Measurements from ENCODE around the gene CD8A.
"Not testable (repeated sequence)": the region's sequence is repeated elsewhere in the genome, so short reads cannot be mapped to it uniquely, and the experiment has no call there.

Gene CD8A

GRCh38 chr2:86760371-86760770, 30.3 kb downstream of the CD8A start:
- H2AFZ ChIP-seq (ENCODE audit: low read length, unreplicated experiment): no peak overlapping the region
- 0 out of 2 replicates have a peak, but pooled peaks cover 8% of the 10 kb centered on the region for H3K36me3 ChIP-seq (ENCODE audit: insufficient read depth, low read length)
- H3K27ac ChIP-seq (ENCODE audit: low read depth, low read length): no peak overlapping the region
- H3K4me1 ChIP-seq (ENCODE audit: control insufficient read depth, insufficient read depth, low read length, unreplicated experiment): no peaks in the 10 kb centered on the region
- no peaks in the 10 kb centered on the region for H3K27me3 ChIP-seq (ENCODE audit: insufficient read depth, low read length)
- H3K79me2 ChIP-seq (ENCODE audit: control insufficient read depth, insufficient read depth, low read length, unreplicated experiment): no peaks in the 10 kb centered on the region
- no peak overlapping the region for H3K4me3 ChIP-seq (ENCODE audit: low read depth, low read length)

GRCh38 chr2:86758405-86758804, 32.3 kb downstream of the CD8A start:
- no peak overlapping the region for H2AFZ ChIP-seq (ENCODE audit: low read length, unreplicated experiment)
- no peaks in the 10 kb centered on the region for H3K79me2 ChIP-seq (ENCODE audit: control insufficient read depth, insufficient read depth, low read length, unreplicated experiment)
- H3K27ac ChIP-seq (ENCODE audit: low read depth, low read length): no peak overlapping the region
- no peak overlapping the region for H3K4me3 ChIP-seq (ENCODE audit: low read depth, low read length)
- H3K27me3 ChIP-seq (ENCODE audit: insufficient read depth, low read length): no peaks in the 10 kb centered on the region
- H3K4me1 ChIP-seq (ENCODE audit: control insufficient read depth, insufficient read depth, low read length, unreplicated experiment): no peaks in the 10 kb centered on the region
- H3K36me3 ChIP-seq (ENCODE audit: insufficient read depth, low read length): peaks cover 18% of the 10 kb centered on the region; the same call in 1 of the 2 replicates

DNA sequence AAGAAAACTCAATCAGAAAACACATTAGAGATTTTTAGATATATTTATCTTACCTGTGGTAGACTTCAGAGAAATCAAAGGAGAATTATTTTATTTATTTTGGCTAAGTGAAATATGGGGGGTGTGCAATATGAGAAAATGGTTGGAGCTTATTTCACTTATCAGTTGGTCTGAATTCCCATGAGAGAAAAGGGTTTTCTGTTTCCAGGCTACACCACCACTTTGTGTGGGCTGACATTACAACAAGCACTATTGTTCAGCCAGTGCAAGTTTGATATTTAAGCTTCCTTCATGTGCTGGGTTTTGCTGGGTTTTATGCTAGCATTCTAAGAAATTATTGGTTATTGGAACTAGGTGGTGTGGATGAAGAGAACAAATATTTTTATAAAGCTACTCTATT, 37.1 kb downstream of the CD8A start:
- Histone ChIP-seq H3K27ac (ENCODE audit: low read depth, low read length) (no peak overlapping the region), H3K27me3 (ENCODE audit: insufficient read depth, low read length) (no peaks in the 10 kb centered on the region), H3K4me3 (ENCODE audit: low read depth, low read length) (no peak overlapping the region), H3K36me3 (ENCODE audit: insufficient read depth, low read length) (peaks cover 42% of the 10 kb centered on the region), H3K79me2 (ENCODE audit: control insufficient read depth, insufficient read depth, low read length, unreplicated experiment) (peaks cover 2% of the 10 kb centered on the region), H2AFZ (ENCODE audit: low read length, unreplicated experiment) (no peak overlapping the region), H3K4me1 (ENCODE audit: control insufficient read depth, insufficient read depth, low read length, unreplicated experiment) (no peaks in the 10 kb centered on the region)

DNA sequence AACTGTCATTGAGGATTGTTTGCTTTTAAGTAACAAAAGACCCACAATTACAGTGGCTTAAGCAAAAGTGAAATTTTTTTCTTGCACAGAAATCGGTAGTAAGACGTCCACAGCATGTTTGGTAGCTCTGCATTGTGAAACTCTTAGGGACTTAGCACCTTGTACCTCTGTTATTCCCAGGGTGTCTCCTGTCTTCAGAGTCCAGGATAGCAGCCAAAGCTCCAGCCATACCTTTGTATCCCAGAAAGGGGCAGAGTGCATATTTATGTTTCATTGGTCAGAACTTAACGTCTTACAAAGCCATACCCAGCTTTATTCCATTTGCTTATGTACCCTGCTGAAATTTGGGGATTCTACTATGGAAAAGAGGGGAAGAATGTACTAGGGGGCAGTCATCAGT, 37.8 kb downstream of the CD8A start:
- H3K36me3 ChIP-seq (ENCODE audit: insufficient read depth, low read length): peaks cover 42% of the 10 kb centered on the region
- H3K79me2 ChIP-seq (ENCODE audit: control insufficient read depth, insufficient read depth, low read length, unreplicated experiment): peaks cover 2% of the 10 kb centered on the region

DNA sequence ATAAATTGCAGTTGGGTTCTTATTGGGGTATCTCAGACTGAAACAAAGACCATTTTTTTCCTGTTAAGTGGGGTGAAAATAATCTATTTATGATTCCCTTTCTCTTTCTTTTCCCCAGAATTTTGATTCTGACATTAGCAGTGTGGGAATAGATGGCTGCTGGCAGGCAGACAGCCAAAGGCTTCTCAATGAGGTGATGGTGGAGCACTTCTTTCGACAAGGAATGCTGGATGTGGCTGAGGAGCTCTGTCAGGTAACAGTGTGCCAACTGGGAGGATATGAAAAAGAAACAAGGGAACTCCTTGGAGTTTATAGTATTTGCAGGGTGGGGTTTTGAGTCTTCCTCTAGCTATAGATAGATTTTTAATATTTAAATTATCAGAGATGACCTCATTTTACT, 38.9 kb downstream of the CD8A start:
- peaks cover 2% of the 10 kb centered on the region for H3K79me2 ChIP-seq (ENCODE audit: control insufficient read depth, insufficient read depth, low read length, unreplicated experiment)
- H3K4me3 ChIP-seq (ENCODE audit: low read depth, low read length): no peak overlapping the region
- peaks cover 7% of the 10 kb centered on the region for H3K4me1 ChIP-seq (ENCODE audit: control insufficient read depth, insufficient read depth, low read length, unreplicated experiment)
- no peak overlapping the region for H2AFZ ChIP-seq (ENCODE audit: low read length, unreplicated experiment)
- no peak overlapping the region for H3K27ac ChIP-seq (ENCODE audit: low read depth, low read length)
- peaks cover 42% of the 10 kb centered on the region for H3K36me3 ChIP-seq (ENCODE audit: insufficient read depth, low read length)
- no peaks in the 10 kb centered on the region for H3K27me3 ChIP-seq (ENCODE audit: insufficient read depth, low read length)

More for the DNA sequence above, 37.8 kb downstream of the CD8A start:
- H2AFZ ChIP-seq (ENCODE audit: low read length, unreplicated experiment): no peak overlapping the region
- H3K4me3 ChIP-seq (ENCODE audit: low read depth, low read length): no peak overlapping the region
- no peak overlapping the region for H3K27ac ChIP-seq (ENCODE audit: low read depth, low read length)
- H3K27me3 ChIP-seq (ENCODE audit: insufficient read depth, low read length): no peaks in the 10 kb centered on the region
- H3K4me1 ChIP-seq (ENCODE audit: control insufficient read depth, insufficient read depth, low read length, unreplicated experiment): peaks cover 4% of the 10 kb centered on the region

DNA sequence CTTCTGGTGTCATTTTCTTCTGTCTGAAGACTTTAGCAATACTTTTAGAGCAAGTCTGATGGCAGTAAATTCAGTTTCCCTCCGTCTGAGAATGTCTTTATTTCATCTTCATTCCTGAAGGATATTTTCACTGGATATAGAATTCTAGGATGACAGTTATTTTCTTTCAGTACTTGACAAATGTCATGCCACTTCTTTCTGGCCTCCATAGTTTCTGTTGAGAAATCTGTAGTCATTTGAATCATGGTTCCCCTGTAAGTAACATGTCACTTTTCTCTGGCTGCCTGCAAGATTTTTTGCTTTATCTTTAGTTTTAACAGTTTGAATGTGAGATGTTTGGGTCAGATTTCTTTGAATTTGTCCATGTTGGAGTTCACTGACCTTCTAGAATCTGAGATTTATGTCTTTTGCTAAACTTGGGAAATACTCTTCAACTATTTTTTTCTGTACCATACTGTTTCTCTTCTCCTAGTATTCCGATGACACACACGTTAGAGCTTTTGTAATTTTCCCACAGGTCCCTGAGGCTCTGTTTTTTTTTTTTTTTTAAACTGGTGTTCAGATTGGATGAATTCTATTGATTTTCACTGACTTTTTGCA, 40.4 kb downstream of the CD8A start:
- H3K4me1 ChIP-seq (ENCODE audit: control insufficient read depth, insufficient read depth, low read length, unreplicated experiment): peaks cover 7% of the 10 kb centered on the region
- peaks cover 2% of the 10 kb centered on the region for H3K79me2 ChIP-seq (ENCODE audit: control insufficient read depth, insufficient read depth, low read length, unreplicated experiment)
- H3K27me3 ChIP-seq (ENCODE audit: insufficient read depth, low read length): no peaks in the 10 kb centered on the region
- H3K27ac ChIP-seq (ENCODE audit: low read depth, low read length): no peak overlapping the region
- no peak overlapping the region for H3K4me3 ChIP-seq (ENCODE audit: low read depth, low read length)
- H2AFZ ChIP-seq (ENCODE audit: low read length, unreplicated experiment): no peak overlapping the region
- H3K36me3 ChIP-seq (ENCODE audit: insufficient read depth, low read length): peaks cover 34% of the 10 kb centered on the region

GRCh38 chr2:86747711-86748639, 42.7 kb downstream of the CD8A start:
- Histone ChIP-seq H3K27ac (ENCODE audit: low read depth, low read length) (peak overlapping the region; percentile 8), H3K79me2 (ENCODE audit: control insufficient read depth, insufficient read depth, low read length, unreplicated experiment) (peaks cover 2% of the 10 kb centered on the region), H3K27me3 (ENCODE audit: insufficient read depth, low read length) (no peaks in the 10 kb centered on the region), H3K4me1 (ENCODE audit: control insufficient read depth, insufficient read depth, low read length, unreplicated experiment) (peaks cover 7% of the 10 kb centered on the region), H2AFZ (ENCODE audit: low read length, unreplicated experiment) (no peak overlapping the region), H3K36me3 (ENCODE audit: insufficient read depth, low read length) (peaks cover 20% of the 10 kb centered on the region), H3K4me3 (ENCODE audit: low read depth, low read length) (no peak overlapping the region)

DNA sequence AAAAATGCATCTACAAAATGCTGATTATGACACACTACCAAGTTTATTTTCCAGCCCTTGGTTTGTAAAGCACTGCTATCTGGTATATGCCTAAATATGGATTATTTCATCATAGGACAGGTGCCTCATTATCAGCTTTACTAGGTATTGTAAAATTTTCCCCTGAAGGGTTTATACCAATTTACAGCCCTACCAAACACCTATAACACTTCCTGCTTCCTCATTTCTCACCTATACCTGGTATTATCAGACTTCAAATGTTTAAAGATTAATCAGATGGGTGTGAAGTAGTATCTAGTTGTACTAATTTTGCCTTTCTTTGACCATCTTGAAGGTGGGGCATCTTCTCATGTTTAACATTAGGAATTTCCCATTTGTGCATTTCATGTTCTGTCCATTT, 43.8 kb downstream of the CD8A start:
- 0 out of 2 replicates have a peak overlapping the region, but pooled peaks have one; percentile 8 for H3K27ac ChIP-seq (ENCODE audit: low read depth, low read length)
- H3K27me3 ChIP-seq (ENCODE audit: insufficient read depth, low read length): no peaks in the 10 kb centered on the region
- H3K36me3 ChIP-seq (ENCODE audit: insufficient read depth, low read length): peaks cover 10% of the 10 kb centered on the region

DNA sequence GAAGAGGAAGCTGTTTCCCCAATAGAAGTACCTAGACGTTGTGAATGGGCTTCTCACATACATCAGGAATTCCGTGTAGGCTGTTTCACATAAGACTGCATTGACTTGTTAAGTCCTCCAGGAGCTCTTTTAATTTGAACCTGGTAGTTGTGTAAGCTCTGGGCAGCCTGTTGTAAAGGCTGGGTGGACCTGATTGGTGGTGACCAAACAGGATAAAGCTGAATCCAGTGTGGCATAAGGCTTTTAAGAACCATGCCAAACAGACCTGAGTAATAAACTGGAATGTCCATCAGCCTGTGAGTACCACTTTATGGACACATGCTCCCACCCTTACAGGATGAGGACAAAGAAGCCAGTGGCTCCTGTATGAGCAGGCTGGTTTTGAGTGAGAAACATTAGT, 46.6 kb downstream of the CD8A start:
- Histone ChIP-seq H3K36me3 (ENCODE audit: insufficient read depth, low read length) (no peaks in the 10 kb centered on the region), H3K27ac (ENCODE audit: low read depth, low read length) (no peak overlapping the region), H3K4me1 (ENCODE audit: control insufficient read depth, insufficient read depth, low read length, unreplicated experiment) (peaks cover 7% of the 10 kb centered on the region), H2AFZ (ENCODE audit: low read length, unreplicated experiment) (no peak overlapping the region), H3K4me3 (ENCODE audit: low read depth, low read length) (no peak overlapping the region), H3K79me2 (ENCODE audit: control insufficient read depth, insufficient read depth, low read length, unreplicated experiment) (peaks cover 2% of the 10 kb centered on the region), H3K27me3 (ENCODE audit: insufficient read depth, low read length) (no peaks in the 10 kb centered on the region)

More for the DNA sequence above, 43.8 kb downstream of the CD8A start:
- Histone ChIP-seq H3K79me2 (ENCODE audit: control insufficient read depth, insufficient read depth, low read length, unreplicated experiment) (peaks cover 2% of the 10 kb centered on the region), H3K4me3 (ENCODE audit: low read depth, low read length) (no peak overlapping the region), H3K4me1 (ENCODE audit: control insufficient read depth, insufficient read depth, low read length, unreplicated experiment) (peaks cover 7% of the 10 kb centered on the region), H2AFZ (ENCODE audit: low read length, unreplicated experiment) (no peak overlapping the region)

DNA sequence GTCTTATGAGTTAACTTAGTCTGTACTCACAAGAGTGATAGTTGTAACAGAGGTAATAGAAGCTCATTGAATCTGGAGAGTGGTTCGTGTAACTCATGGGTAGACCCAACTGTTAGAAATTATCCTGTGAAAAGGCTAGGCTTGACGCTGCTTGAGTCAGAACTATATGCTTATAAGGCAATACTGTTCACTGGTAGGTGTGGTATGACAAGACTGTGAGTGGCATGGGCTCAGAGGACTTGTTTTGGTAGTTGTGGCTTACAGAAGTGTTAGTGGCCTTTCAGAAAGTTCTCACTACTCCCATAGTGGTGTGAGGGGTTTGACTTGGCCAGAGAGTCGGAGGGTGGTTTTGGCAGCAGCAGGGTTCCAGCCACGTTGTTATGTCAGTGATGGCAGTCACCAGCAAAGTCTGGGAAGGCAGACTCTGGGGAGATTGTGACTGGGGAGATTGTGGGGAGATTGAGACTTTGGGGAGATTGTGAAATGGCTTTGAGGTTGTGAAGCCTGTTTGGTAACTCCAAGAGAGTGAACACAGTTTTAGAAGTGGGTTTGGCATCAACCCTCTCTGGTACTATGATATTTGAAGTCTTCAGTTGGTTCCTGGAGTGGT, 48.7 kb downstream of the CD8A start:
- not testable (repeated sequence) for H3K4me3 ChIP-seq (ENCODE audit: low read depth, low read length); H3K4me1 ChIP-seq (ENCODE audit: control insufficient read depth, insufficient read depth, low read length, unreplicated experiment); H3K79me2 ChIP-seq (ENCODE audit: control insufficient read depth, insufficient read depth, low read length, unreplicated experiment); H3K27me3 ChIP-seq (ENCODE audit: insufficient read depth, low read length); H2AFZ ChIP-seq (ENCODE audit: low read length, unreplicated experiment); H3K27ac ChIP-seq (ENCODE audit: low read depth, low read length); H3K36me3 ChIP-seq (ENCODE audit: insufficient read depth, low read length)
